ENCODE measurements around the gene ZFAND2B. TPM values are rescaled to one million over a fixed set of nuclear protein-coding genes. Genes with fewer than 3 reads are reported as not detected.

ZFAND2B gene
- polyA plus RNA-seq, 1 donor (not counting 4 experiments of a cell fraction or from before 2014, with no cell fraction given), result 23.2 TPM

DNA sequence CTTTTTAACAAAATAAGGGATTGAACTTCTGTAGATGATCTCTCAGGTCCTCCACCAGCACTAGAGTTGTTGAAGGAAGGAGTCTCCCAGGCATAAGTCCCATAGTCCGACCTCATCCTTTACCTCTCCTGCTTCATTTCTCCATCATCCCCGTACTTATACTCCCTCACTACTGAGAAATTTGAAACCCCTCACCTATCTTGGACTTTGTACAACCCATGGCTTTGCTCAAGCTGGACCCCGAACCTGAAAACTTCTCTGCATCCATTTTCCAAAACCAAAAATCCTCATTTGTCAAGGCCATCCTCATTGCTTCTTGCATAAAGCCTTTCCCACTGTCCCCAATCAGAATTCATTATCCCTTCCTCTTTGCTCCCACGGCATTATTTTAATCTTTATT lies 45.5 kb upstream of the ZFAND2B start:
- Histone ChIP-seq H3K27ac (ENCODE audit: control insufficient read depth, insufficient read depth, low read length) (no peak overlapping the region), H2AFZ (ENCODE audit: control insufficient read depth, low read length) (peak overlapping the region; percentile 46)

DNA sequence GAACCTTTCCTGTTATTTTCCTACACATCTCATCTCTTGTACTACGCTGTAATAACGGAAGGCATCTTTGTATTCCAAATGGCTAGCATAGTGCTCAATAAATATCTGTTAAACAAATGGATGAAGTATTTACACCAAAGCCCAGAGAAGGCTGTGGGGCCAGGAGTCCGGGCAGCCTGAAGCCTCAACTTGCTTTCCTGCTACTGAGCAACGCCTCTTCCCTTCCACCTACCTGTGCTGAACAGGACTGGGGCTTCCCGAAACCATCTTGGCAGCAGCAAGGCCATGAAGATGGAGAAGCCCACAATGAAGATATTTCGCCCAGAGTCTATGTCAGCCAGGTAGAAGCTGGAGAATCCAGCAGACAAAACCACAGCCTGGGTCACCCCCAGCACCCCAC lies 43.4 kb upstream of the ZFAND2B start:
- H3K4me2 ChIP-seq (ENCODE audit: control insufficient read depth, extremely low read depth, insufficient read depth, low read depth, low read length), result no peak overlapping the region
- H3K4me3 ChIP-seq (ENCODE audit: control insufficient read depth in 2 of 3, extremely low read depth in 1 of 3, insufficient read depth in 2 of 3, low read depth in 1 of 3, low read length in 3 of 3), result no peak overlapping the region
- no peak overlapping the region for H3K9ac ChIP-seq (ENCODE audit: control insufficient read depth, extremely low read depth, insufficient read depth, low read length)
- DNase-seq (ENCODE audit: low read depth, low spot score), result no peak
- H4K20me1 ChIP-seq (ENCODE audit: control insufficient read depth, extremely low read depth, insufficient read depth, low read length), result no peaks in the 10 kb centered on the region
- no peak overlapping the region for H3K27ac ChIP-seq (ENCODE audit: control insufficient read depth, insufficient read depth, low read length)
- no peaks in the 10 kb centered on the region for H3K9me1 ChIP-seq (ENCODE audit: control insufficient read depth, extremely low read depth, insufficient read depth, low read length)
- FAIRE-seq, result no peak
- peaks cover 0 to 3% of the 10 kb centered on the region in 2 experiments for H3K36me3 ChIP-seq (ENCODE audit: control insufficient read depth in 2 of 2, extremely low read depth in 1 of 2, insufficient read depth in 2 of 2, low read length in 2 of 2)
- H3K79me2 ChIP-seq (ENCODE audit: control insufficient read depth, insufficient read depth, low read length), result no peaks in the 10 kb centered on the region
- dilution Hi-C loops (cut with MboI; ENCODE audit: extremely low pct_ligation_motif_present, low sequenced_read_pairs), result no loop called here
- TF ChIP-seq, protein P1, sequence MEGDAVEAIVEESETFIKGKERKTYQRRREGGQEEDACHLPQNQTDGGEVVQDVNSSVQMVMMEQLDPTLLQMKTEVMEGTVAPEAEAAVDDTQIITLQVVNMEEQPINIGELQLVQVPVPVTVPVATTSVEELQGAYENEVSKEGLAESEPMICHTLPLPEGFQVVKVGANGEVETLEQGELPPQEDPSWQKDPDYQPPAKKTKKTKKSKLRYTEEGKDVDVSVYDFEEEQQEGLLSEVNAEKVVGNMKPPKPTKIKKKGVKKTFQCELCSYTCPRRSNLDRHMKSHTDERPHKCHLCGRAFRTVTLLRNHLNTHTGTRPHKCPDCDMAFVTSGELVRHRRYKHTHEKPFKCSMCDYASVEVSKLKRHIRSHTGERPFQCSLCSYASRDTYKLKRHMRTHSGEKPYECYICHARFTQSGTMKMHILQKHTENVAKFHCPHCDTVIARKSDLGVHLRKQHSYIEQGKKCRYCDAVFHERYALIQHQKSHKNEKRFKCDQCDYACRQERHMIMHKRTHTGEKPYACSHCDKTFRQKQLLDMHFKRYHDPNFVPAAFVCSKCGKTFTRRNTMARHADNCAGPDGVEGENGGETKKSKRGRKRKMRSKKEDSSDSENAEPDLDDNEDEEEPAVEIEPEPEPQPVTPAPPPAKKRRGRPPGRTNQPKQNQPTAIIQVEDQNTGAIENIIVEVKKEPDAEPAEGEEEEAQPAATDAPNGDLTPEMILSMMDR (optimal IDR thresholded peaks at IDR 0.05 in 1 of 3, IDR thresholded peaks at IDR 0.05 in 1 of 3, conservative IDR thresholded peaks at IDR 0.05 in 1 of 3; ENCODE audit: extremely low read depth in 1 of 3, insufficient read depth in 2 of 3, low read length in 3 of 3), result no peak
- TF ChIP-seq EZH2 (IDR thresholded peaks at IDR 0.05; ENCODE audit: low read length), result no peak
- no peaks in the 10 kb centered on the region for H3K9me3 ChIP-seq (ENCODE audit: control insufficient read depth, low read depth, low read length)
- no peaks in the 10 kb centered on the region for H3K27me3 ChIP-seq (ENCODE audit: control insufficient read depth, extremely low read depth, insufficient read depth, low read length)
- H2AFZ ChIP-seq (ENCODE audit: control insufficient read depth, low read length), result no peak overlapping the region
- H3K4me1 ChIP-seq (ENCODE audit: control insufficient read depth, extremely low read depth, insufficient read depth, low read length), result peaks cover 8% of the 10 kb centered on the region

More for the DNA sequence above, 45.5 kb upstream of the ZFAND2B start:
- peak overlapping the region; percentile 56 to 75 (median 74) for H3K4me3 ChIP-seq (ENCODE audit: control insufficient read depth in 2 of 3, extremely low read depth in 1 of 3, insufficient read depth in 2 of 3, low read depth in 1 of 3, low read length in 3 of 3)
- no peaks in the 10 kb centered on the region for H3K79me2 ChIP-seq (ENCODE audit: control insufficient read depth, insufficient read depth, low read length)
- H3K27me3 ChIP-seq (ENCODE audit: control insufficient read depth, extremely low read depth, insufficient read depth, low read length), result no peaks in the 10 kb centered on the region
- H3K9me1 ChIP-seq (ENCODE audit: control insufficient read depth, extremely low read depth, insufficient read depth, low read length), result no peaks in the 10 kb centered on the region
- H4K20me1 ChIP-seq (ENCODE audit: control insufficient read depth, extremely low read depth, insufficient read depth, low read length), result no peaks in the 10 kb centered on the region
- H3K9me3 ChIP-seq (ENCODE audit: control insufficient read depth, low read depth, low read length), result no peaks in the 10 kb centered on the region
- TF ChIP-seq EZH2 (IDR thresholded peaks at IDR 0.05; ENCODE audit: low read length), result no peak
- TF ChIP-seq, protein P1 (optimal IDR thresholded peaks at IDR 0.05 in 1 of 3, IDR thresholded peaks at IDR 0.05 in 1 of 3, conservative IDR thresholded peaks at IDR 0.05 in 1 of 3; ENCODE audit: extremely low read depth in 1 of 3, insufficient read depth in 2 of 3, low read length in 3 of 3), result no peak
- H3K4me1 ChIP-seq (ENCODE audit: control insufficient read depth, extremely low read depth, insufficient read depth, low read length), result peaks cover 8% of the 10 kb centered on the region
- peaks cover 3 to 4% of the 10 kb centered on the region in 2 experiments for H3K36me3 ChIP-seq (ENCODE audit: control insufficient read depth in 2 of 2, extremely low read depth in 1 of 2, insufficient read depth in 2 of 2, low read length in 2 of 2)
- dilution Hi-C loops (cut with MboI; ENCODE audit: extremely low pct_ligation_motif_present, low sequenced_read_pairs), result no loop called here
- H3K9ac ChIP-seq (ENCODE audit: control insufficient read depth, extremely low read depth, insufficient read depth, low read length), result peak overlapping the region; percentile 82
- FAIRE-seq, result no peak
- DNase-seq (ENCODE audit: low read depth, low spot score), result no peak
- peak overlapping the region; percentile 95 for H3K4me2 ChIP-seq (ENCODE audit: control insufficient read depth, extremely low read depth, insufficient read depth, low read depth, low read length)
